GM18520 (cell line): ENCODE data around the gene GABRE.

ENCODE experiments used
- ATAC-seq: cut with Tn5 transposase; IDR thresholded peaks from one replicate; pipeline ENCODE4 v1.9.1; 2021; ENCODE audit not compliant: unreplicated experiment

GABRE gene, protein sequence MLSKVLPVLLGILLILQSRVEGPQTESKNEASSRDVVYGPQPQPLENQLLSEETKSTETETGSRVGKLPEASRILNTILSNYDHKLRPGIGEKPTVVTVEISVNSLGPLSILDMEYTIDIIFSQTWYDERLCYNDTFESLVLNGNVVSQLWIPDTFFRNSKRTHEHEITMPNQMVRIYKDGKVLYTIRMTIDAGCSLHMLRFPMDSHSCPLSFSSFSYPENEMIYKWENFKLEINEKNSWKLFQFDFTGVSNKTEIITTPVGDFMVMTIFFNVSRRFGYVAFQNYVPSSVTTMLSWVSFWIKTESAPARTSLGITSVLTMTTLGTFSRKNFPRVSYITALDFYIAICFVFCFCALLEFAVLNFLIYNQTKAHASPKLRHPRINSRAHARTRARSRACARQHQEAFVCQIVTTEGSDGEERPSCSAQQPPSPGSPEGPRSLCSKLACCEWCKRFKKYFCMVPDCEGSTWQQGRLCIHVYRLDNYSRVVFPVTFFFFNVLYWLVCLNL

DNA sequence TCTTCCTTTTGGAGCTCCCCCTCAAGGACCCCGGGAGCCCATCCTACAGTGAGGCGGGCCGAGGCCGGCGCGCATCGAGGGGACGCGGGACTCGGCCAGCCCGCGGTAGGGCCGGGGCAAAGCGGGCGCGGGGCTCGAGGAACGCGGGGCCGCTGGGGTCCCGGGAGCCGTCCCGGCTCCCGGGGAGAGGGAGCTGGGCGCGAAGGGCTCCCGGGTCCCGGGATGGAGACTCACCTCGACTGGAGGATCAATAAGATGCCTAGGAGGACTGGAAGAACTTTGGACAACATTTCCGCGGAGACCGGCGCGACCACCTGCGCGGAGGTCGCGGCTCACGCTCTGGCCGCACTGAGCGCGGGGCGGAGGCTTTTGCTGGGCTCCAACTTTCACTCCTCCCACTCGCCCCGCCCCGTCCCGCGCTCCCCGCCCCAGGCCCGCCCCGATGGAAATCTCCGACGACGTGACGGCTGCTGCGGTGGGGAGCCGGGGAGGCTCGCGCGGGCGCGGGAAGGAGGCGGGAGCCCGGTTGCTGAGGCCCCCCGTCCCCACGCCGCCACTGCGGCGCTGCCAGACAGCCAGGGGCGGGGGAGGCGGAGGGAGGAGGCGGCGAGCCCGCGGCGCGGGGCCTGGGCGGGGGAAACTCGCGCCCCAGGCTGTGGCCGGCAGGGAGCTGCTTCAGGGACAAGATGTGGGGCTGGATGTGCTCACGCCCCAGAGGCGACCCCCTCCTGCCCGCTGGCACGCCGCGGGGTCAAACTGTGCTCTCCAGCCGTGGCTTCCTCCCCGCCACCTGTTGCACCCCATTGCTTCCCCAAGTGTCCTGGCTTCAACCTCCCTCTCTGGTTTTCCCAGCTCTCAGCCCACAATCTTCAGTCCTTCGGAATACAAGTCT lies at the start of gene GABRE:
TSS of gene GABRE (minus strand) at position 341 of the 892 bp plus-strand sequence. CDS start at position 290, 51 bp downstream.
- no peak for ATAC-seq

DNA sequence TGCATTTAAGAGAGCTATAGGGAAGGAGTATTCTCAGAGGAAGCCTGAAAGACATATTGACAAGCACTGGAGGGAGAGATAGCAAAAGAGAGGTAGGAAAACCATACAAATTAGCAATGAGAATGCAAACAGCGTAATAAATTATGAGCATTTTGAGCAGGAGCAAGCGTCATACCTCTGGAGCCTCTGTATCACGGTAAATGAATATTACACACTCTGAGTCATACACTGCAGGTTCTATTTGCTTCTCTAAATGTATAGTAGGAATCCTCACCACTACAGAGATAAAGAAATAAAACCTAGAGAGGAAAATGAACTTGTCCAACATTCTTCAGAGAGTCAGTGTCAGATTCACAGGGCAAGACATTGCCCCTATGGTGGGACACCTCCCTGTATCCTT lies 46.4 kb upstream of the GABRE start:
- no peak for ATAC-seq

DNA sequence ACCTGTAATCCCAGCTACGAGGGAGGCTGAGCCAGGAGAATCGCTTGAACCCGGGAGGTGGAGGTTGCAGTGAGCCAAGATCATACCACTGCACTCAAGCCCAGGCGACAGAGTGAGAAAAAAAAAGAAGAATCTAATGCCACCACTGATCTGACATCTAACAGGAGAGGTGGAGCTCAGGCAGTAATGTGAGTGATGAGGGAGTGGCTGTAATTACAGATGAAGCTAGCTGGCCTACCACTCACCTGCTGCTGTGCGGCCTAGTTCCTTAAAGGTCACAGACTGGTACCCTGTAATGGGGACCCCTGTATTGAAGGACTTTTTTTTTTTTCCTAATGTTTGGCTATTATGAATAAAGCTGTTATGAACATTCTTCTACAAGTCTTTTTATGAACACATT lies 25.3 kb upstream of the GABRE start:
- no peak for ATAC-seq

DNA sequence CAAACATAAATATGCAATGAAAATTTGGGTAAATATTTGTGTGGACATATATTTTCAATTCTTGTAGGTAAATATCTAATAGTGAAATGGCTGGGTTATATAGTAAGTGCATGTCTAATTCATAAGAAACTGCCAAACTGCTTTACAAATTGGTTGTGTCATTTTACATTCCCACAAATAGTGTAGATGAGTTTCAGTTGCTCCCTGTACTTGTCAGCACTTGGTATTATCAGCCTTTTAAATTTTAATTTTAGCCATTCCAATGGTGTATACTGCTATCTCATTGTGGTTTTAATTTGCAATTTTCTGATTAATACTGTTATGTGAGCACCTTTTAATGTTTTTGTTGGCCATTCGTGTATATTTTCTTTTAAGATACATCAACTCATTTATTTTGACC lies 23.1 kb upstream of the GABRE start:
- ATAC-seq, result no peak

DNA sequence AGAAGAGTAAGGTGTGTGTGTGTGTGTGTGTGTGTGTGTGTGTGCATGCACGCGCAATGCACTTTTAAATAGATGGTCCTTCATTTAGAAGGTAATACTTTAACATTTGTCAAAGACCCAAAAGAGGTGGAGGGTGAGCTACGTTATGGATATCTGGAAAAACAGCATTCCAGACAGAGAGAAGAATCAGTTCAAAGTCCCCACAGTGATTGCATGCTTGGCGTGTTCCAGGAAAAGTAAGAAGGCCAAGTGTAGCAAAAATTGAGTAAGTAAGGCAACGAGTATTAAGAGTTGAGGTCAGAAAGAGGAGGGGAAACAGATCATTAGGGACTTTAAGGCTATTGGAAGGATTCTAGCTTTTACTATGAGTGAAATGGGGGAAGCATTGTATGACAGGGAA lies 21.9 kb upstream of the GABRE start:
- no peak for ATAC-seq

DNA sequence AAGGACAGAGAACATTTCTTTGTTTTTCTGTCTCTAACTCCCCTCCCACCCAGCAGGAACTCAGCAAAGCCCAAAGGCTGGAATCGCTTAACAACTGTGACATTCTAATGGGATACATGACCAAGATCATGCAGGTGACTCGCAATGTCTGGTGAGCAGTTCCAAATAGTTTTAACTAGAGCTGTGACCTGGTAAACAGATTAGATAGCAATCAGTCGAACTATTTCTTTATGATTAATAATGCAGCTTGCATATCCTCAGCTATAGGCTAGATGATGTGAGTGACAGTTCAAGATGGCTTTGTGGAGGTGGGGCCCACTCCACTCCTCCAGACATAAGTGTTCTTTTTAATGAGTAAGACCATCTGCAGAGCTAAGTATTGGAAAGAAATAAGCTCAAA lies 20.0 kb upstream of the GABRE start:
- no peak for ATAC-seq

DNA sequence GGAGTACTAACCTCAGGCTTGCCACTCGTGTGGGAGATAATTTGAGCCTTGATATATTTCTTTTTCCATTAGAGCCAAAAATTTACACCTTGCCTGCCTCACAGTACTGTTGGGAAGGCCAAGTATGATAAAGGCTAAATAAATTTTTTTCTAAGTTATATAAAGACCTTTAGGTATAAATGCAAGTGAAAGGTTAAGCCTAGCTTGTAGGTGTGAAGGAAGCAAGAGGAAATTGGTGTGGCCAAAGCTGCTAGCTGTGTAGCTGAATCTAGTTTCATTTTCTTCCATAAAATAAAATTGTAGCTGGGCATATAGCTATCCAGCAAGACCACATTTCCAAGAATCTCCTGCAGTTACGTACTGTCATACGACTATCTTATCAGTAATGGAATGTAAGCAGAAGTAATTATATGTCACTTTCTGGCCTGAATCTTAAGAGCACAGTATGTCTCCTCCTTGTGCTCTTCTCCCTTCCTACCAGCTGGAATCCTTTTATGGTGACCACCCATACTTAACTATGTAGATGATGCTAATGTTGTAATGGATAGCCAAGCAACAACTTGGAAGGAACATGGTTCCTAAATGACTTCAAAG lies 14.3 kb upstream of the GABRE start:
- ATAC-seq, result no peak

DNA sequence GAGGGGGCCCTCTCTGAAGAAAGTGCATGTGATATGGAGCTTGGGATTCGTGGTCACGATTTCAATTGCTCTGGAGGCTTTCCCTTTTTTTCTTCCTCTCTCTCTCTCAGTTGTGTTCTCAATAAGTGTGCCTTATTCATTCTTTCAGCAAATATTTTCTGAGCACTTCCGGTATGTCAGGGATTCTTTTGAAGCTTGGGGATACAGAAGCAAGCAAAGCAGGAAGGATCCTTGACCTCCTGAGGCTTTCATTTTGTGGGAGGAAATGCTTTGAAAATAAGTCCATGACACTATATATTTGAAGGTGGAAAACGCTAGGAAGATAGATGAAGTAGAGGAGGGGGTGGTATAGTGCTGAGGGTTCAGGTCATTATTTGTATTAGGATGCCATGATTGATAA lies 12.6 kb upstream of the GABRE start:
- ATAC-seq, result no peak

DNA sequence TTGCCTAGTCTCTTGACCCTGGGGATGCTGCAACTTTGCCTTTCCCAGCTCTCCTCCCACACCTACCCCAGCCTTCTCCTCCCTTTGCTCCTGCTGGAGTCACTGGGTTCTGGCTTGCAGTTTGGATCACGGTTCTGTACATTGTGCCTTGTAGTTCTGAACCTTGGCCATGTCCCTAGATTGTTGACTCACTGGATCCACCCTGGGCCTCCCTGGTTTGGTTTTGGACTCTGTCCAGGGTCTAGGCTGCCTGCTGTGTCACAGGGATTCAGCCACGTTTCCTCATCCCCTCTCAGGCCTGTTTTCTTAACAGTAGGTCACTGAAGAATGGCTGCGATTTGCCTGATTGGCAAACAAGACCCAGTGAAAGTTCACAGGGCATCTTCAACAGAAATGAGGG lies 11.5 kb upstream of the GABRE start:
- no peak for ATAC-seq

DNA sequence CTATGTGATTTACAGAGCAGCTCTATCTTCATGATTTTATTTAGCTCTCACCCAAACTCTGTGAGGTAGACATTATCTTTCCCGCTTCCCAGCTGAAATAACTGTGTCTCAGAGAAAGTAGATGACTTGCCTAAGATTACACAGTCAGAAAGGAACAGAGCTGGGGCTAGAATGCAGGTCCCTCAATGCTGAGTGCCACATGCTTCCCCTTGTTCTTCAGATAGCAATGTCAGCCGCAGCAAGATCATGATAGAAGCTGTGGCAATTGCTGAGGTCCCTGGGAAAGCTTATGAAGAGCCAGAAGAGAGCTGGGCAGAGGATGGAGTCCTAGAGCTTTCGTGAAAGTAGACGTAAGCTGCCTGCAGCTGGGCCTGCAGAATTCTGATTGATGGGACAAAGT lies 11.1 kb upstream of the GABRE start:
- ATAC-seq, result no peak

DNA sequence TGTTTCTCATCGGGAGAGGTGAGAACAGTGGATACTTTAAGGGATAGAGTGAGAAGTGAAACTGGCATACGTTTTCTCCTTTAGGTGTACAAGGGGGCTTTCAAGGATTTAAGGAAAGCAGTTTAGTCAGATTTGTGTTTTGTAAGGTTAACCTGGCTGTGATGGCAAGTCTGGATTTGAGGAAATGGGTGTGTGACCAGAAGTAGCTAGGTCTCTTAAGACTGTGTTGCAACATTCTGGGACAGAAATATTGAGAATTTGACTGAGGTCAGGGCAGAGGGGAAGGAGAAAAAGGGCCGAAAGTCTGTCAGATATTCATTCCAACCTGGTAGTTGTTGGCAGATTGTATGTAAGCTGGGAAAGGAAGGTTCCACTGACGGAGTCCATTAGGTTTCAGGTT lies 10.4 kb upstream of the GABRE start:
- ATAC-seq, result no peak

DNA sequence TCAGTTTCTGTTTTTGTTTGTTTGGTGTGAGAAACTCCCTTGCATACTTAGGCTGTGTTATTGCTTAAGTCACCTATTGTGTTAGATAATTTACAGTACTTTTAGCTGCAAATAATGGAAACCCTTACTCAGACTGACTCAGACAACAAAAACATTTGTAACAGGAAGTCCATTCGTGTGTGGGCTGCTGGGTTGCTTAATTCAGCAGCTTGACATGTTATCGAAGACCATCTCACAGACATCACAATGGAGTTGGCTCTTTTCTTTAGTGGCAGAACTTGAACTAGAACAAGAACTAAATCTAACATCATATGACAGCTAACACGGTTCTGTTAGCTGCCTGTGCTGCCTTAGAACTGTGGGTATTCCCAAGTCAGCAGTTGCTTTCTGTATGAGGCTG lies 9.9 kb upstream of the GABRE start:
- no peak for ATAC-seq

DNA sequence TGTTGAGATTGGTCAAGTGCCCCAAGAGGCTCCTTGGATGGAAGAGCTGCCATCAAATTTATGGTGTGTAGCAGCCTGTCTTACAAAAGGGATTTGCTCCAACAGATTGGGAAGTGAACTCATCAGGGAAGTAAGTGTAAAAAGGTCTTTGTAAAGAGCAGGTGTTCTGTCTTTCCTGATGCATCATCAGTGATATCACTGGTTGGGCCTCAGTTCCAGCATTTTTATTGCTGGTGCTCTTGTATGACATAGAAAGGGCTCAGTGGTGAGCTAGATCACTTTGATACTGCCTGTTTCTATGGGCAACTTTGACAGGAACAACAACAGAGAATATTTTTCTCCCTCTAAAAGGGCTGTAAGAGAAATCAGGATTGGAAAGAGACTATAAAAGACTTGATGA lies 8.7 kb upstream of the GABRE start:
- no peak for ATAC-seq

DNA sequence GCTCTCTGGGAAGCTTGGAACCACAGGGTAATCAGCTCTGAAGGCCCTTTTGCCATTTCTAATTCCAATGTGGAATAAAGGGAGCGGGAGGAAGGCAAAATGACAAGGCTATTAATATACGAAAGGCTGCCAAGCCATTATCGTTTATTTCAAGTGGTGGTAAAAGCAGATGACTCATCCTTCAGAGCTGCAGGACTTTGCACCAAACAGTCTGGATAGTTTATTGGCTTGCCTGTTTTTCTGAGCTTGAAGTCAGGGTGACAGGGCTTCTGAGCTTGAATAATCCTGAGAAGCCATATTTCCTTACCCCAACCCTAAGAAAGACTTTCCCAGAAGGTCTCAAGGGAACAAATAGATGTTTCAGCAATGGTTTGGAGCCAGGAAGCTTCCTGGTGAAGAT lies 7.7 kb upstream of the GABRE start:
- no peak for ATAC-seq

DNA sequence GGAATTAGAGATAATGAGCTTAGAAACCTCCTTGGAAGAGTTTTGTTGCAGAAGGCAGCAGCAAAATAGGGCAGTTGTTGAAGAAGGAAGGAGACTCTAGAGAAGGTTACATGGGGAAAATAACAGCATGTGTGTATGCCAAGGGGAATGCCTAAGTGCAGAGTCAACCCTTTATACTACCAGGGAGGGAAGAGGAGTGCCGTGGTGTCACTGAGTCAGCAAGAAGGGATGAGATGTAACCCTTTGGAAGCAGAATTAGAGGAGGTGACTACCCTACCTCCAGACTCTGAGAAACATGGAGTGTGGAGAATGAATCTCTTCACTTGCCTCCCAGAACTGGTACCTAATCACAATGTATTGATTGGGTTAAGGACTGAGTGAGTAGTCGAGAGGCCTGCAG lies 6.7 kb upstream of the GABRE start:
- ATAC-seq, result no peak

DNA sequence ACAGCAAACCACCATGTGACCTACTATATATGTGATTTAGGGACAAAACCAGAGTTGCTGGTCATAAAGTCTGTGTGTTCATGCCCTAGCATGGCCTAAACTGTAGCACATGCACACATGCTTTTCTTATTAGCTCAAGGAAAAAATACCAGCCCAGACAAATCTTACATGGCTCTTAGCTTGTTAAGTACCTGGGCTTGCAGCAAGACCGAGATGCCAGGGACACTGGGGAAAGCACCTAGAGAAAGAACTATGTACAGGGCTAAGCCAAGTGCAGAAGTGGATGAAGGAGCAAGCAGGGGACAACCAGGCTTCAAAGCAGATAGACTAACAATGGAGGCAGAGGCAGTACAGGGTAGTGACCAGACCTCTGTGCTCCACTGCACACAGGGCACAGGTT lies 3.4 kb upstream of the GABRE start:
- ATAC-seq, result no peak

DNA sequence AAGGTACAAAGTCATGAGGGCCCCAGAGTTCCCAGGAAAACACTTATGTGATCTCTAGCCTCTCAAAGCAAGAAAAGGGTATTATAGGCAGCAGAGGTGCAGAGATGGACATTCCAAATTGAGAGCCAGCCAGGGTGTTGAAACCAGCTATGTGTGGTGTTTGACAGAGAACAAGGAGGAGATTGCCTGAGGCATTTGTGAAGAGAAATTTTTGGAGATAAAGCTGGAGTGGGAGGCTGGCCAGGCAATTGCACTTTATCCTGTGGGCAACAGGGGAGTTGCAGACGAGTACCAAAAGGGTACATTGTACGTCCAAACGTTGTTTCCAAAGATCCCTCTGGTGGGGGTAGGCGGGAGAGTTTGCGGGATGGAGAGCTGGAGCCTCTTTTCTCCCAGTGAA lies 2.5 kb upstream of the GABRE start:
- ATAC-seq, result no peak

DNA sequence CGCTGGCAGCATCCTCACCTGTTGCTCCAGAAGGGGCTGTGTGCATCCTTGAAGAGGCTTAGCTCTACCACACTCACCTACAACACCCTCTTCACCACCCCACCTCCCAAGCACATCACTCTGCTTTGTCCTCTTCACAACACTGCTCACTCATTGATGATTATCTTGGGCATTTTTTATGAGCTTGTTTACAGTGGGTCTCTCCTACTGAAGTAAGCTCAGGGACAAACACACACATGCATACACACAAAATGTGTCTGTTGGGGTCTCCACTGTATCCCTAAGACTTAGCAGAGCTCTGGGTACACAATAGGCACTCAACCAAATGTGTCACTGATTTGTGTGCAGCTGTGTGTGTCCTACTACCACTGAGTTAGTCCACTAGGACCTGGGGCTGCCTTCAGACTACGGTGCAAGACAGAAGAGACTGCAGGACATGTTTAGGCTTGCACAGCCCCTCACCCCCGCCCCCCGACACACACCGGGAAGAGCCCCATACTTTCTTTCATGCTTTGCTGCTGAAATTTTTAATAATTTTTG lies 1.3 kb upstream of the GABRE start:
- ATAC-seq, result no peak

DNA sequence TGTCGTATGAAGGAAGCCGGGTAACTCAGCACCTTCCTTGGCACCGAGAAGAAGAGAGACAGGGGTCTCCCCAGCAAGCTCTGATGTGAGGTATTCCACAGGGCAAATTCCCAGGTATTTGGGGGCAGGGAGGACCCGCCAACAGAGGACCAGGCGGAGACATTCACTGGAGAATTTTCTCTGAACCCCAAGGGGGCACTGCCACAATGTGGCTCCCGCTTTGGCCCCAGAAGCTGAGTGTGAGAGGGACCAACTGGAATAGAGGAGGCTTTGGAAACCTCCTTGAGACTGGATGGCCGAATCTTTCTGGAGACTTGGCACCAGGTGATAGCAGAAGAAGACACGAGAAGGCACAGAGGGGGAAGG lies 735 bp upstream of the GABRE start:
- ATAC-seq, result no peak

DNA sequence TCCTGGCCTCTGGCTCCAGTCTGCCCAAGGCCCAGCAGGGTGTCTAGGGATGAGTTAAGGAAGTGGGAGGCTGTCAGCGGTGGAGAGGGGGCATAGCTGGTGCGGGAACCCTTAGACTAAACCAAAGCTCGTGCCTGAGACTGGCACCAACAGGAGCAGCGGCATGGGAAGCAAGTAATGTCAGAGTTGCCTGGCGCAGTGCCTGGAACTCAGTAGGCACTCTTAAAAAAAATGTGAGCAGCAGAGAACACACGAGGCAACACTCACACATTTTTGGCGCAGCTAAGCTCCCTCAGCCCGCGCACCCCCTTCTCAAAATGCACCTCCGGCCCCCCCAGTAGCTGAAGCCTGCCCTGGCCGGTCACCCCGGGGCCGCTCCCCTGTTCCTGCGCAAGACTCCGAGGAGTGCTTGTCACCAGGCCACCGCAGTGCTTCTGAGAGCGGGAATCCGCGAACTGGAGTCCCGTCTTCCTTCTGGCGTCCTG lies 583 bp downstream of the GABRE start:
- ATAC-seq, result no peak

DNA sequence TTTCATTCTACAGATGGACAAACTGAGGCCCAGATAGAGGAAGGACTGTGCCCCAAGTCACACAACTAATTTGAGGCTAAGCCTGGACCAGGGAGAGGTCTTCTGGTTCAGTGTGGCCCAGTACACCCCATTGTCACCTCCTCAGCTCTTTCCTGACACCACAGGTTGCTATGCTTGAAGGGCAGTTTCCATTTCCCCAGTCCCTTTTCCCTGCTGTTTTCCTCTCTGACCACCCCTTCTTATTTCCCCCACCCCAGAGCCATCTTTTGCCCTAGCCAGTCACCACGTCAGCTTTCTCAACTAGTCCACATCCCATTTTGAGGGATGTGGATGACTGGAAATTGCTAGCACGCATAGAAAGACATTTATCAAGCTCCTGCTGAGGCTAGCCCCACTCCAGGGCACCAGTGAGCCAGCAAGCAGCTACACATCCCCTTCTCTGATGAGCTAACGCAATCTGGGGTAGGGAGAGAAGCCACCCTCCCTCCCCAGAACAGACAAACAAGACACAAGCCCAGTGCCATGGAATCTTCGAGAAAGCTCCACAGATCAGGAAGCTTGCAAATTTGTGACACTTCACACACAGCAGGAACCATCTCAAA lies 1.3 kb downstream of the GABRE start:
- no peak for ATAC-seq
